ENCODE measurements around the gene PIP5K1B. TPM values are rescaled to one million over a fixed set of nuclear protein-coding genes. Genes with fewer than 3 reads are reported as not detected.

The PIP5K1B gene
- total and polyA plus RNA-seq, 2 experiments from 2014 or later, result 1.3 to 2.8 TPM

GRCh38 chr9:68847765-68848164 lies 142.7 kb downstream of the PIP5K1B start (continued):
- no peak for TF ChIP-seq POLR2AphosphoS5 (IDR thresholded peaks at IDR 0.05; ENCODE audit: low read depth)
- no peak for TF ChIP-seq EZH2phosphoT487 (IDR thresholded peaks at IDR 0.05; ENCODE audit: unreplicated experiment)
- TF ChIP-seq REST (IDR thresholded peaks at IDR 0.05; ENCODE audit: unreplicated experiment), result no peak
- no peak for TF ChIP-seq EZH2 (IDR thresholded peaks at IDR 0.05; ENCODE audit: low read depth, unreplicated experiment)
- no peak for TF ChIP-seq CREB1 (CRISPR knock-in tag; IDR thresholded peaks at IDR 0.05; ENCODE audit: low read depth)

- Histone ChIP-seq H3K9me2 (ENCODE audit: insufficient read depth) (peaks cover 19% of the 10 kb centered on the region), H3K4me2 (no peak overlapping the region), H3K27ac (ENCODE audit: low read depth) (no peak overlapping the region), H2AFZ (no peak overlapping the region), H3K4me1 (ENCODE audit: insufficient read depth) (no peaks in the 10 kb centered on the region; the same call in 1 of the 2 replicates), H3K27me3 (ENCODE audit: insufficient read depth) (no peaks in the 10 kb centered on the region), H3F3A (replicated peaks; ENCODE audit: low read depth) (no peaks in the 10 kb centered on the region), H4K20me1 (replicated peaks; ENCODE audit: insufficient read depth) (no peaks in the 10 kb centered on the region), H3K36me3 (ENCODE audit: insufficient read depth) (no peaks in the 10 kb centered on the region), H3K79me2 (replicated peaks; ENCODE audit: insufficient read depth) (no peaks in the 10 kb centered on the region), H3K4me3 (no peak overlapping the region)
- ATAC-seq (no peak), DNase-seq (ENCODE audit: low spot score) (no peak)
- H3K4me1 Mint-ChIP-seq, result peaks cover 8% of the 10 kb centered on the region
- H3K27ac Mint-ChIP-seq, result no peak overlapping the region
- peaks cover 4% of the 10 kb centered on the region for H3K27me3 Mint-ChIP-seq (ENCODE audit: insufficient read depth, low read depth, poor library complexity)
- H3K36me3 Mint-ChIP-seq (ENCODE audit: low read depth), result no peaks in the 10 kb centered on the region
- no peak overlapping the region for H3K4me3 Mint-ChIP-seq
- H3K9me3 Mint-ChIP-seq, result no peaks in the 10 kb centered on the region
- no peak for TF ChIP-seq ETS1 (IDR thresholded peaks at IDR 0.05)
- TF ChIP-seq JUNB (IDR thresholded peaks at IDR 0.05; ENCODE audit: unreplicated experiment), result no peak
- no peak for TF ChIP-seq ZNF331 (CRISPR knock-in tag; IDR thresholded peaks at IDR 0.05; ENCODE audit: low read depth)
- TF ChIP-seq CREB1 (CRISPR knock-in tag; IDR thresholded peaks at IDR 0.05; ENCODE audit: low read depth), result no peak
- TF ChIP-seq CTCF (conservative IDR thresholded peaks at IDR 0.05; ENCODE audit: low read depth in 2 of 2), result no peak
- TF ChIP-seq NANOG (IDR thresholded peaks at IDR 0.05; ENCODE audit: borderline replicate concordance), result no peak
- TF ChIP-seq POLR2AphosphoS5 (IDR thresholded peaks at IDR 0.05; ENCODE audit: low read depth), result no peak
- TF ChIP-seq ZNF114 (CRISPR knock-in tag; IDR thresholded peaks at IDR 0.05), result no peak
- no peak for TF ChIP-seq ZNF462 (CRISPR knock-in tag; IDR thresholded peaks at IDR 0.05)
Measured at GRCh38 chr9:68851657-68852056, 146.6 kb downstream of the PIP5K1B start.

Measured in GM23338 (cell line).